ENCODE measurements around the gene OAS1. TPM values are rescaled to one million over a fixed set of nuclear protein-coding genes. Genes with fewer than 3 reads are reported as not detected.

OAS1 gene
- polyA plus RNA-seq (ENCODE audit: insufficient read length in 12 of 12): 10 to 100 TPM in 1 of 12 donors, 1 to 10 TPM in 10, not detected in 1; 1.9 to 27.7 (median 2.9) TPM
- long read RNA-seq, donor 1, partial matches to known transcripts: 0 of 5 reads
- long read RNA-seq, donor 1, other reads (novel, unspliced or antisense): 0 of 5 reads
- long read RNA-seq, donor 2, partial matches to known transcripts: 0 of 1 reads
- long read RNA-seq, donor 2, other reads (novel, unspliced or antisense): 0 of 1 reads
- long read RNA-seq, donor 3: 0 reads
- long read RNA-seq, donor 4, partial matches to known transcripts: 0 of 1 reads
- long read RNA-seq, donor 4, other reads (novel, unspliced or antisense): 0 of 1 reads
- long read RNA-seq, donor 5: 0 reads
- long read RNA-seq, donor 6: 0 reads
- long read RNA-seq, donor 7, partial matches to known transcripts: 0 of 1 reads
- long read RNA-seq, donor 7, other reads (novel, unspliced or antisense): 0 of 1 reads
- long read RNA-seq, donor 8: 0 reads
- long read RNA-seq, donor 9, partial matches to known transcripts: 0 of 1 reads
- long read RNA-seq, donor 9, other reads (novel, unspliced or antisense): 0 of 1 reads
- long read RNA-seq, donor 10, partial matches to known transcripts: 0 of 1 reads
- long read RNA-seq, donor 10, other reads (novel, unspliced or antisense): 0 of 1 reads
- long read RNA-seq, donor 11, partial matches to known transcripts: 0 of 1 reads
- long read RNA-seq, donor 11, other reads (novel, unspliced or antisense): 0 of 1 reads

GRCh38 chr12:112906712-112907414, at the start of gene OAS1:
TSS of gene OAS1 (plus strand) at chr12:112906962. CDS start at chr12:112907040, 78 bp downstream.
- peak; percentile 53 for DNase-seq

GRCh38 chr12:112859291-112859690, 47.5 kb upstream of the OAS1 start:
- DNase-seq: no peak

DNA sequence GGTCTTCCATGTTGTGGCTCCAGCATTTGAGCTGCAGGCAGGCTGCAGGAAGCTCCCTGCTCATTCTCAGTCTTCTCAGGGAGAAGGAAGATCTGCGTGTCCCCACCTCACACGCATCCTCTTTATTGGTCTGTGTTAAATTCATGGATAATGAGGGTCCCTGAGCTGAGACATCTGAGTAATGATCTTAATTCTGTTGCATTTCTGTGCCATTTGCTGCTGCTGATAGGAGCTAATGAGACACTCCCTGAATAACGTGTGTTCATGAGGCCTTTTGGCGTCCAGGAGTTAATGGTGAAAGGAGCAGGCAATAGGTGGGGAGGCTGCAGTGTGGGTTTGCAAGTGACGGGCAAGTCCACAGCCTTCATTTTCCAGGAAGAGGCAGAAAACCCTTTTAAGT, 46.6 kb upstream of the OAS1 start:
- DNase-seq: no peak

DNA sequence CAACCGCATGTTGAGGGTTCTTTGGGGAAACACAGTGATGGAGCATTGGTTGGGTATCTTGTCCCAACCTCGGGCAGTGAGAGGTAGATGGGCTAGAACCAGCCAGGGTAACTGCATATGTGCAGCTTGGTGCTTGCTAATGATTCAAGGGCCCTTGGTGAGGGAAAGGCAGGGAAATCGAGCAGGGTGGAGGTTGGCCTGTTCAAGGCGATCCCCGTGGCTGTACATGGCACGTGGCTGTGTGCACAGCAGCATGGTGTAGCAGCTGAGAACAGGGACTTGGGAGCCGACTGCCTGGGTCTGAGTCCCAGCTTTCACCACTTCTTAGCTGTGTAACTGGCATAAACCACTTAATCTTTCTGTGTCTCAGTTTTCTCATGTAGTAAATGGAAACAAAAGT, 45.5 kb upstream of the OAS1 start:
- DNase-seq: no peak

DNA sequence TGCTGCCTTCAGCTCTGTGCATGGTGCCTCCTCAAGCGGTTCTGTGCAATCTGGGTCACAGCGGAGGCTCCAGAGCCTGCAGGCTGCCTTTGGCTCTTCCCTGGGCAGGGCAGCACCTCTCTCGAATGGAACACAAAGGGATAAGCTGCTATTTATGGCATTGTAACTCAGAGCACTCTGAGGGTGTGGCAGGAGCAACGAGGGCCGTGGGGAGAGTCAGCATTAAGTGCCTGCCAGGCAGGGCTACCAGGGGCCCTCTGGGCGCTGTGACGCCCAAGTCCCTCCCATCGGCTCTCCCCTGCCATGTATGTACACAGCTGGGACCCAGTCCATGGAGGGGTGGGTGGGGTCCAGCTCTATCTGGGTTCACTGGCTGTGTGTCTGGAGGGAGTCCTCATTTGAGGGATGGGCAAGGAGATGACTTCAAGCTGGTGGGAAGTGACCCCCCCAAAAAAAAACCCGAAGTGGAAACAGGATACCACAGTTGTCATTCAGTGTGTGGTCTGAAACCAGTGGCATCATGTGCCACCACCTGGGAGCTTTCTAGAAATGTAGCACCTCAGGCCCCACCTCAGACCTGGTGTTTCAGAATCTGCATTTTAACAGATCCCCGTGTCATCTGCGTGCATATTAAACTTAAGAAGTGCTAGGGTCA, 44.0 kb upstream of the OAS1 start:
- no peak for DNase-seq

GRCh38 chr12:112868459-112869041, 38.2 kb upstream of the OAS1 start:
- no peak for DNase-seq

DNA sequence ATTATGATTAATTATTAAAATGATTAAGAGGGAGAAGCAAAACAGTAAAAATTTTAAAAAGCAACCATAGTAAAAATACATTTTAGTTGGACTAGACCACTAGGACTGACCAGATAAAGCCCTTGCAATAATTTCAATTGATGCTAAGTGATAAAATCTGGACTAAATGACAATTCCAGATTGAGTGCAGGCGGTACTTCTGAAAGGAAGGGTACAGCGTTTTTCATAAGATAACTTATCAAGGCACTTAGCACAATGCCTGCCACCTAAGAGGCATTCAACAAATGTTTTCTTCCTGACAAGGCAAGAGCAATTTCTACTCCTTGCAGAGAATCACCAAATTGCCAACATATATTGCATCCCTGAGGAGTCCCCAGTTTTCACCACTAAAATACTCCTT, 37.7 kb upstream of the OAS1 start:
- no peak for DNase-seq

DNA sequence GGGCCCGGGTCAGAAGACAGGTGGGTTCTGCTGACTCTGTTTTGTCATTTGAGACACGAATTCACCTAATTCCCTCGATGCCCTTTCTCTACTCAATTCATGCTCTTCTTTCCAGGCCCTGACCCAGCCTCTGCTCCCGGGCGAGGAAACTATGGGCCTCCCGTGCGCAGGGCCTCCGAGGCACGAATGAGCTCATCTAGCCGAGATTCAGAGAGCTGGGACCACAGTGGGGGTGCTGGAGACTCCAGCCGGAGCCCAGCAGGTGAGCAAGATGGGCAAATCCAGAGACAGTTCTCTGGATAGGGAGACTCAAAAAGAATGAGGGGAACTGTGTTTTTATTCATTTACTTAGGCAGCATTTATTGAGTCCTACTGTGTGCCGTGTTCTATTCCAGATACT, 37.0 kb upstream of the OAS1 start:
- DNase-seq: no peak

DNA sequence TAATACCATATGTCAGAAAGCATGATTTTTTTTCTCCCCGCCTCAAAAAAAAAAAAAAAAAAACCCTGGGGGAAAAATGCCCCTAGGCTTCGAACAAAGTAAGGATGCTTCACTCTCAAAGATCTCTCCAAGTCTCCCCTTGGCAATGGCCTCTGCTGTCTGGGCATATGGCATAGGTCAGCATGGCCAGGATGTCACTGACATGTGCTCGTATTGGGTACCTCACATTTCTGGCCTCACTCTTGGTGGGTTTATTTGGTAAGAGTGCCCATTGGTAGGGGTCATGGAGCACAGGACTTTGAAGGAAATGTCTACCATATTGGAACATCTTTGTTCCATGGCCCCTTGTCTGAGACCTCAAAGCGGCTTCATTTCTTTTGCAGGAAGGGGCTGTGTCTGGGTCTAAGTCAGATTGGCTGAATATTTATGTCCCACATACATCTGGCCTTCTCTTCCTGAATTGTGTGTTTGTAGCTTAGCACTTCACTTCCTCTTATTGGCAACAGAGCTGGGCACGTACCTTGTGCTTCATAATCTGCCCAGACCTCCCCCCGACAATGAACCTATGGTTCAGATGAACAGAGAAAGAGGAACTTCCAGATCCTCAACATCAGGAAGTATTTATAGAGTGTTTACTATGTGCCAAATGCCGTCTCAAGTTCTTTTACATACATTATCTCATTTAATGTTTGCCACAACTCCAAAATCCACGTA, 36.3 kb upstream of the OAS1 start:
- DNase-seq: peak; percentile 1

- no peak for DNase-seq
Measured at GRCh38 chr12:112875608-112876007, 31.2 kb upstream of the OAS1 start.

GRCh38 chr12:112876506-112876905, 30.3 kb upstream of the OAS1 start:
- no peak for DNase-seq

DNA sequence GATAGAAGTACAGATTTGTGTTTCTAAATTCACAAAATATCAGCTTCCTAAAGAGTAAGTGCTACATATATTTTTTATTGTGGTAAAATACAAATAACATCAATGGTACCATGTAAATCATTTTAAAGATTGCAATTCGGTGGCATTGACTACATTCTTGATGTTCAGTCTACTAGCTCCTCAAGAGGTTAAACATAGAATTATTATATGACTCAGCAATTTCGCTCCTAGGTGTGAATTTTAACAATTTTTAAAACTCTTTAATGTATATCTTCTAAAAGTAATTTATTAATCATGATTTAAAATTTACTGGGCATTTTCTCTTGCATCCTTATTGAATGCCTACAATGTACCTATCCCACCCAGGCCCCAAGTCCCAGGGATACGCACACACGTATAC, 29.8 kb upstream of the OAS1 start:
- no peak for DNase-seq

DNA sequence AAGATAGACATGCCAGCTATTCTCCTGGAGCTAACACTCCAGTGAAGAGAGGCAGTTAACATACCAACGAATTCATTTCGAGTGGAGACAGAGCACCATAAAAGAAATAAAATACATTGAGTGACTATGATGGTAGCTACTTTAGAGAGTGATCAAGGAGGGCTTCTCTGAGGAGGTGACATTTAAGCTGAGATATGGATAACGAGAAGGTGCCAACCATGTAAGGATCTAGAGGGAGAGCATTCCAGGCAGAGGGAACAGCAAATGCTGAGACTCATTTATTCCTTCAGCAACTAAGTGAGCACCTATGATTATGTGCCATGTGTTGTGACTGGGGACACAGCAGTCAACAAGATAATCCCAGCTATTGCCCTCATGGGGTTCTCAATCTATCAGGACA, 28.3 kb upstream of the OAS1 start:
- no peak for DNase-seq

GRCh38 chr12:112879191-112879705, 27.5 kb upstream of the OAS1 start:
- no peak for DNase-seq

- no peak for DNase-seq
Measured at GRCh38 chr12:112881602-112882001, 25.2 kb upstream of the OAS1 start.

GRCh38 chr12:112885236-112885635, 21.5 kb upstream of the OAS1 start:
- DNase-seq: no peak

- DNase-seq: no peak
Measured at GRCh38 chr12:112887550-112887949, 19.2 kb upstream of the OAS1 start.

GRCh38 chr12:112891093-112892024, 15.4 kb upstream of the OAS1 start:
- no peak for DNase-seq

DNA sequence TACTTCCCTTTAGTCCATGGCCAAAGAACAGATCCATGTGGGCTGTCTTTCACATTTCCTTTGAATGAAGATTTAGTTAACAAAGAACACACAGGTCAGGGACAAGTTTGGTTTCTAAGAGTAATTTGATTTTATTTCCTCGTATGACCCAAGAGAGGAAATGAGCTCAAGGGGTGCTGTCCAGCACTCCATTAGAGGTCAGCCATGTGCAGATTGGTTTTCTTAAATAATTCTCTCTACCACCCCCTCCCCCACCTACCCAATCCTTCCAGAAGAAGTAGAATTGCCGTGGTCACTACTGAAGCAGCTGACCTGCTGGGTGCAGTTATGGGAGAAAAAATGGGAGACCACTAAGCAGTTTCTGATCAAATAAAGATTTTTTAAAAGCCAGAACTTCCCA, 13.9 kb upstream of the OAS1 start:
- DNase-seq: no peak

DNA sequence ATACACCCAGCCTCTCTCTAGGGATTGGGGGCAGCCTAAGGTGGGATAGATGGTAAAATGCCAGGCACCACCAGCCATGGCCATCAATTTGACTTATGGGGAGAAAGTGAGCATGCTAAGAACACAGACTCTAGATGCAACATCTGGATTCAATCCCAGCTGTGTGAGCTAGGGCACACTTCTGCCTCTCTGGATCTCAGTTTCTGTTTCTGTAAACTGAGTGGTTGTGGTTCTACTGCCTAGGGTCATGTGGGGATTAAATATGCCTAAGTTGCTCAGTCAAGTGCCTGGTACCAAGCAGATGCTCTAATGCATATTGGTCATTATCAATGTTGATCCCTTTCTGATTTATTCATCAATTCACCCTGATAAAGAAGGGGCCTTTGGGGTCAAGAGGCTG, 12.6 kb upstream of the OAS1 start:
- DNase-seq: no peak
